Activated CD4-positive, alpha-beta T cell treated with anti-CD3 and anti-CD28 coated beads for 4 hours (primary cell): ENCODE results near the gene PLCL1.

Source experiments
- DNase-seq, 2 donors: peaks; one replicate each; pipeline ENCODE4 v3.0.0-alpha.2; 2020

The PLCL1 gene

GRCh38 chr2:197890168-197890567 is 85.8 kb downstream of the PLCL1 start:
- DNase-seq: no peak

- no peak for DNase-seq
Measured at GRCh38 chr2:197891897-197892442, 87.6 kb downstream of the PLCL1 start.

DNA sequence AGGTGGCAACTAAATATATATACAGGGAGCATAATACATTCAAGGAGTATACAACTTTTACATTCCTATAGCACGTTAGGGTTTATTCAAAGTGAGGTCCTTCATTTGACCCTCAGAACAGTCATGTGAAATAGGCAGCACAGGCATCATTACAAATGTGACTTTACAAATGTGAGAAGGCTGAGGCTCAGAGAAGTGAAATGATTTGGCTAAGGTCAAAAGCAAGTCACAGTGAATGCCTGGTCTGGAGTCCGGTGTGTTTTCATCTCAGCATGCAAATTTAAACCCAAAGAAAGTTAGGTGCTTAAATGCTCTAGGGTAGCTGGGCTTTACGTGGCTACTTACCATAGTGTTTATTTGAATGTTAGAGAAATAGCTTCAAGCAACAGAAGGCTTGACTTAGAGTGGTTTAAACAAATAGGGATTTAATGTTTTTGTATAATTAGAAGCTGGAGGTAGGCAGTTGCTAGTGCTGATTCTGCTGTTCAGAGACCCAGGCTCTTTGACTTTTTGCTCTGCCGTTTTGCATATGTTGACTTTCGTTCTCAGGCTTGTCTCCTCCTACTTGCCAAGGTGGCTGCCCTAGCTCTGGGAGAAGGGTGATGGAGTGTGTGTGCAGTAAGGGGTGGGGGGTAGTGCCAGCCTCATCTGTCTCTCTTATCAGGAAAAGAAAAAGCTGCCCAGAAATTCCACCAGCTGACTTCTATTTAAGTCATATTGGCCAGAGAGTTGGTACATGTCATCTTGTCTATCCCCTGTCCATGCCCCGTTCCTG is 89.2 kb downstream of the PLCL1 start:
- DNase-seq: peak in 1 of 2 donors; percentile 16

DNA sequence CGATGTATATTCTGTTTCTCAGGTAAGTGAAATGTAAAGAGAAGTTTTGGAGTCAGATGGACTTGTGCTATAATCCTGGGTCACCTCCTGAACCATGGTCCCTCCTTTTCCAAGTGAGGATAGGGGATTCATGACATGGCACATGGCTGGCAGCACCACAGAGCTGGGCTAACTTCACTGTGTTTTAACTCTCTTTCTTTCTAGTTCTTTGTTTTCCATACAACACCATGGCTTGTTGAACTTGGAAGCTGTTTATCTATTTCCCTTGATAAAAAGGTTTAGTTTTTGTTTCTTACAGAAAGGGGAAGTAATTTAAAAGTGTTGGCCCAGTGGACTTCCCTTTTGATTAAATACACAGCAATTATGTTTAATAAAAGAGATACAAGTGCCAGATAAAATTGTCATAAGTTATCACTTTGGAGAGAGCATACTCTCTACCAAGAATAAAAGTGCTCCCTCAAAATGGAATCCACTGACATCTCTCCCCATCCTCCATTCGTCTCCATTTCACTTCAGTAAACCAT is 90.4 kb downstream of the PLCL1 start:
- DNase-seq: no peak

DNA sequence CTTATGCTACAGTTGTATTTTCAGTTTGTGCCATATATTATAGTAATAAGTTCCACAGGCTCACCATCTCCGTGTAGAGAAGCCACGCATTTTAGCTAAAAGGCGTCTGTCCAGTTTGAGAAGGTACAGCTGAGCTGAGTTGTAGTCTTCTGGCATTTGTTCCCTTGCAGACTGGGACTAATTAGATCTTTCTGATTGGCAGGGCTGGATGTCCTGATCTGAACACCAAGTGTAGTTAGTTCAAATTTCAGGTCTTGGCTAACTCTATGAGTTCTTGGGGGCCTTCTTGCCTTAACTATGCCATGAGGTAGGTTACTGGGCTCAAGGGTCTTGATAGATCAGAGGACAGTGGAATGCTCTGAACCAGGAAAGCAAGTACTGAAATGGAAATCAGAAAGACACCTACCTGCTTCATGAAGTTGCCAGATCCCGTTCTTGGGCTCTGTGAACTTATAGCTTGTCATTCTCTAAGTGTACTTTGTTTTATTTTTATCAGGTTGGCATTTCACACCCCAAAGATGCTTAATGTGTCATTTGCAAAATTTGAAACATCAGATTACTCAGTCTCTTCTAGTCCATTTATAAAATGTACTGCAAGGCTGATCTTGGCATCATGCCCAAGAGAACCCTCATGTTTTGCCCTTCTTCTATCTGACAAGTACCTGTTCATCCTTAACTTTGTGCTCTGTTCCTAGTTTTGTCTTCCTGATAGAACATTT is 93.7 kb downstream of the PLCL1 start:
- no peak for DNase-seq

DNA sequence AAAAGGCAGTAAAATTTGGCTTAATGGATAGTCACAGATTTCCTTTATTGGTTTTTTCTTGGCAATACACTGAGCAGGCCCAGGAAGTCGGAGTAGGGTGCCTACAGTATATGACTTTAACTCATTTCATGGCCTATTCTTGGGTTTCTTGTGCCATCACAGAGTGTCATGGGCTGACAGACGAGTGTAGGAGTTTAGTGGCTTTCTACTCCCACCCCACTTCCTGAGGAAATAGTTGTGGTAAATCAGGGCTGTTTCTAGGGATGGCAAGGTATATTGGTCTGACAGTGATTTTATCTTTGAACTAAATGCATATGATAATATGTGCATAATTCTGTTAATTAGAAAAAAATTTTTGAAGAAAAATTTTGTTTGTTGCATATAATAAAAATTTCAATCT is 100.1 kb downstream of the PLCL1 start:
- DNase-seq: peak; percentile 32 to 42

- no peak for DNase-seq
Measured at GRCh38 chr2:197908156-197908555, 103.8 kb downstream of the PLCL1 start.

DNA sequence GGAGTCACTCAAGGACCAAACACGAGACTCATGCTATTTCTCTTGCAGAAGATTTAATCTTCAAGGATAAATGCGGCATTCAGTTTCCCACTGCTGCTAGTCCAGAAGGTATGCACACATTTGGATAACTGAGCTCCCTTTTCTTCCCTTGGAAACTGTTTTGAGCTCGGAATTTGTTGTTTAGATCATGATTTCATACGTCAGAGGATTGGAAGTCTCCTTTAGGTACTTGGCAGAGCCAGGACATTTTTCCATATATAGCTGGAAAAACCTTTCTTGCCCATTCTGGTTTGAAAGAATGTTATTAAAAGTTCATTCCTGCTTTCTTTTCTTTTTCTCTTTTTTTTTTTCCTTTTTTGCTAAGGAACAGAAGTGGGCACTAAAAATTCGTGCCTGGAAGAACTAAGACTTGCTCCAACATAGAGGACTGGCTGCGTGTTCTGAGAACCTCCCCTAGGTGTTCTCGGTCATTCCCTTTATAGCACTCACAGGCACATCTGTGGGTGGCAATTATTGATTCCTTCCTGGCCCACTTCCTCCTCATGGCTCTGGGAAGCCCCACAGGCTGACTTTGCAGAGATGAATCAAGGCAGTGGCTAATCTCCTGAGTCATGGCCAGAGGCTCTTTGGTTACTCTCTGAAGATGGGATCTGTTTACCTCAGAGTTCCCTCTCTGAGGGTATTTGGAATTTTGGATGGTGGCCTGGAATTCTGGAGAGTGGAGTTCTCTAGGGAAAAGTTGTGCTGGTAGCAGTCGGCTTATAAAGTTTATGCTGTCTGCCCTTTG is 104.8 kb downstream of the PLCL1 start:
- no peak for DNase-seq

DNA sequence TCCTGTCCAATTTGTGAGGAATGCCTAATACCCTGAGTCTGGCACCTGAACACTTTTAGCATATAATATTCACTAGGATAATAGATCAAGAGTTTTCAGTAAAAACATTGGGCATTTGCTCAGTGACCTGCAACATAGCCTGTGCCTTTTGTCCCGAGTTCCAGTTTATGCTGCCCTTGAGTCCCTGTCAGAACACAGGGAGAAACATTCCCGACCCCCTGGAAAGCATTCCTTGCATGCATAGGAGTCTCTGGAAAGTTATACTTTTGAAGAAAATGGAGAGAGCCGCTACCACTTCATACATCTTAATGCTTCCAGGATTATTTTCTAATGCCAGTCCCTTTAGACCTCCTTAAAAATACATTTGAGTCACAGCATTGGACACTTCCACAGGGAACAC is 107.3 kb downstream of the PLCL1 start:
- no peak for DNase-seq

- DNase-seq: no peak
Measured at GRCh38 chr2:197913084-197913483, 108.7 kb downstream of the PLCL1 start.

- DNase-seq: no peak
Measured at GRCh38 chr2:197914778-197915177, 110.4 kb downstream of the PLCL1 start.

DNA sequence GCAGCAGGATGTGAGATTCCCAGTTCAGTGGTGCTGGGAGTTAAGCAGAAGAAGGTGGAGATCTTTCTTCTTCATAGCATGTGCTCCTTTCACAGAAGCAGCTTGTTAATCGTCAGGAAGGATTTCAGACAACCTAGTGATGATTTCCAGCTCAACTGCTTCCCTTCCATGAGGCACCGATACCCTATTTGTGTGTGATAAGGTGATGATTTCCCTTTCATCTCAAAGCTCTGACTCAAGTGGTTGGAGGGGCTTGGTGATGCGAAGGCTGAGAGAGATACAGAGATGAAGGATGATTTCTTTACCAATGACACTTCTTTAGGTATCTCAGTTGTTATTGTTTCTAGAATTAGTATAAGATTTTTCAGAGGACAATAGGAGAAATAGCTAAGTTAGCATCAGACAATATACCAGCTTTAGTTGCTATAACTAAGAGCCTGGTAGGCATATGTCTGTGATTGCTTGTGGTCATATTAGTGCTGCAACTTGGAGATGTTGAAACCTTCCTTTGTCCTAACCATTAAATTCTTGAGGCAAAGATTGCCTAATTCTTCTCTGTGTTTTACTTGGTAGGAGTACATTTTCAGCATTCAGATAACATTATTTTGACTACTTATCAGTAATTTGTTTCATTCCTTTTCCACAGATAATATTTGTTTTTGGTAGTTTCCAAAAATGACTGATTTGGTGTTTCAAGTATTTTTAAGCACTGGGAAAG is 111.3 kb downstream of the PLCL1 start:
- DNase-seq: no peak

DNA sequence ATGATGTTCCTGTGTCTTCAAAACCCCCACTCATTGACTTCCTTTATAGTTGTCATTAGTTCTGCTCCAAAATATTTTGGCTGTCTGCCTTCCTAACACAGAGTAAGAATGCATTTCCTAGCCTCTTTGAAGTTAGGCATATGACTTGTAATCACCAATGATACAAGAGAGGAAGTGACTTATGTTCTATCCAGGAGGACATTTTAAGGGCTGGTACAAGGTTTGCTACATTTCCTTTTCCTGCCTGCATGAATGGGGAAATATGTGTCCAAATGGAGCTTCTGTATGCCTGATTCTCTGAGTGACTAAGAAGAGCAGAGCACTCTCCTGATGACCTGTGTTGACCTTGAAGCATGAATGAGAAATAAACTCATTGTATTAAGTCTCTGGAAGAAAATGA is 115.1 kb downstream of the PLCL1 start:
- DNase-seq: no peak

- DNase-seq: no peak
Measured at GRCh38 chr2:197920088-197920487, 115.7 kb downstream of the PLCL1 start.

DNA sequence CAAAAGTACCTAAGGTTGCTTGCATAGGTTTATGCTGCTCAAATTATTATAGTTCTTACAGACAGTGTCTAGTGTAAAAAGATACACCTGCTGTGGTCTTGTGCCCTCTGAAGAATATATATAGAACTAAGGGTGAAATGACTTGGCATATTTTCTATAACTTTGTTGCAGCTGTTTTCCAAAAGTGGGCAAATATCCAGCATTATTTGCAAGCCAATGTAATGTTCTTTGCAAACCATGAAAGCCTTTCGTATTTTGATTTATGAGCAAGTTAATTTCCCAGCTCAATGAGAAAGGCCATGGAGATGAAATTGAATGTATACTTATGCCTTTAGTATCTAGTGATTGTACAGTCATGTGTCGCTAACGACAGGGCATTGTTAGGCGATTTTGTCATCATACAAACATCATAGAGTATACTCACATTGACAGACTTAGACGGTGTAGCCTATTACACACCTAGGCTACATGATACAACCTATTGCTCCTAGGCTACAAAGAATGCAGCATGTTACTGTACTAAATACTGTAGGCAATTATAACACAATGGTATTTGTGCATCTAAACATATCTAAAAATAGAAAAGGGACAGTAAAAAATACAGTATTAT is 116.3 kb downstream of the PLCL1 start:
- DNase-seq: no peak

GRCh38 chr2:197924483-197924882 is 120.1 kb downstream of the PLCL1 start:
- no peak for DNase-seq

GRCh38 chr2:197925204-197925603 is 120.8 kb downstream of the PLCL1 start:
- no peak for DNase-seq

- DNase-seq: no peak
Measured at GRCh38 chr2:197925976-197926375, 121.6 kb downstream of the PLCL1 start.

DNA sequence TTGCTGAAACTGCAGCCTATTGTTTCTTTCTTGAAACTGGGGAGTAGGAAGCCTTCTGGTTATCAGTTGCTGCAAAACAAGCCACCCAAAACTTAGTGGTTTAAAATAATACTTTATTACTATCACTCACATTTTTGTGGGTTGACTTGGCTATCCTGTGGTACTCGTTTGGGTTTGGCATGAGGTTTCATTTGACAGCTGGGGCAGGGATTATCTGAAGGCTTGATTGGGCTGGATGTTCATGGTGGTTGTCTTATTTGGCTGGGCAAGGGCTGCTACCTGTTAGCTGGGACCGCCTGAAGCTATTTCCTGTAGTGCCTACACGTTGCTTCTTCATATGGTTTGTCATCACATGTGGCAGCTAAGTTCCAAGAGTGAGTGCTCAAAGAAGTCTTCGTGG is 122.3 kb downstream of the PLCL1 start:
- DNase-seq: no peak

DNA sequence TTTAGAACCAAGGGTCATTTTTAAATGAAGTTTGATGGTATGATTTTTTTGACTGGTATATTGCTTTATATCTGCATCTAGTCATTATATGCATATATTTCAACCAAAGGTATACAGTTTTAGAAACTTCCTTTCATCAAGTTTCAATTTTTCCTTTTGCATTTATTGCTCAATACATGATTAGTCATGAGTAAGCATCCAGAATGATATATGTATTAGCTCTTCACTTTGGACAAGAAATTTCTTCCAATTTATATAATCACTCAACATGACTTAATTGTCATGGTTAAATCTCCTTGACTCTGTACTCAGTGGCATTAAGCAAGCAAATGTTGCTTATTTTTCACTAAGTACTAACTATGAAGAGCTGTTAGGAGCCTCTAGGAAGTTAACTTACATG is 123.6 kb downstream of the PLCL1 start:
- DNase-seq: no peak

- DNase-seq: no peak
Measured at GRCh38 chr2:197929008-197929885, 124.9 kb downstream of the PLCL1 start.
